ENCODE results near the gene RACGAP1. TPM values are rescaled to one million over a fixed set of nuclear protein-coding genes. Genes with fewer than 3 reads are reported as not detected.

The RACGAP1 gene
- total and polyA plus RNA-seq, 8 donors: 20.7 to 79.4 (median 43.4) TPM

GRCh38 chr12:49975318-49975761, 50.0 kb downstream of the RACGAP1 start:
- Histone ChIP-seq H3K4me3 (no peak overlapping the region), H3K27me3 (peaks cover 0 to 17% of the 10 kb centered on the region in 2 donors), H3K27ac (no peak overlapping the region), H3K4me1 (peaks cover 5 to 6% of the 10 kb centered on the region in 2 donors), H3K9me3 (no peaks in the 10 kb centered on the region), H3K36me3 (no peaks in the 10 kb centered on the region)
- TF ChIP-seq CTCF (IDR thresholded peaks at IDR 0.05): no peak
- ATAC-seq (no peak), DNase-seq (no peak)
- intact Hi-C loops (cut with DNase I): no loop called here

GRCh38 chr12:49974677-49975317, 50.5 kb downstream of the RACGAP1 start:
- TF ChIP-seq CTCF (IDR thresholded peaks at IDR 0.05): no peak
- Histone ChIP-seq H3K4me3 (no peak overlapping the region), H3K36me3 (no peaks in the 10 kb centered on the region), H3K27ac (no peak overlapping the region), H3K9me3 (no peaks in the 10 kb centered on the region), H3K27me3 (peaks cover 0 to 23% of the 10 kb centered on the region in 2 donors), H3K4me1 (peaks cover 5 to 6% of the 10 kb centered on the region in 2 donors)
- ATAC-seq: peak; percentile 7
- no peak for DNase-seq
- intact Hi-C loops (cut with DNase I): loop anchor here in 1 of 2 donors (5.0 kb wide), 1 partner anchor 88 kb away; no protein-coding TSS in a partner anchor

- ATAC-seq (peak; percentile 95), DNase-seq (peak in 2 of 4 donors; percentile 75 to 80)
- Histone ChIP-seq H3K4me3 (no peak overlapping the region), H3K9me3 (no peaks in the 10 kb centered on the region), H3K36me3 (no peaks in the 10 kb centered on the region), H3K27me3 (peaks cover 0 to 28% of the 10 kb centered on the region in 2 donors), H3K4me1 (peaks cover 5 to 6% of the 10 kb centered on the region in 2 donors), H3K27ac (no peak overlapping the region)
- peak; percentile 48 to 54 for TF ChIP-seq CTCF (IDR thresholded peaks at IDR 0.05)
- intact Hi-C loops (cut with DNase I): loop anchor here in 1 of 2 donors (5.0 kb wide), 1 partner anchor 88 kb away; no protein-coding TSS in a partner anchor
Observed at GRCh38 chr12:49974231-49974675, 51.0 kb downstream of the RACGAP1 start.

GRCh38 chr12:49973361-49973830, 51.9 kb downstream of the RACGAP1 start:
- ATAC-seq: no peak
- no peak for TF ChIP-seq CTCF (IDR thresholded peaks at IDR 0.05)

GRCh38 chr12:49972641-49973360, 52.5 kb downstream of the RACGAP1 start, which contains the start of gene AQP6:
Gene AQP6, plus strand, starts transcription at chr12:49972947. Its CDS starts 227 bp downstream, at chr12:49973174.
- intact Hi-C loops (cut with DNase I): loop anchor here in 1 of 2 donors (5.0 kb wide), 1 partner anchor 90 kb away; no protein-coding TSS in a partner anchor
- H3K27ac ChIP-seq: no peak within 1 kb of the TSS
- DNase-seq (no peak), ATAC-seq (no peak)
- no peak for TF ChIP-seq CTCF (IDR thresholded peaks at IDR 0.05)
- no peaks in the 10 kb centered on the region for H3K36me3 ChIP-seq
- H3K4me1 ChIP-seq: peaks cover 5 to 9% of the 10 kb centered on the region in 2 donors
- no peak within 1 kb of the TSS for H3K4me3 ChIP-seq
- no peaks in the 10 kb centered on the region for H3K9me3 ChIP-seq
- peaks cover 0 to 43% of the 10 kb centered on the region in 2 donors for H3K27me3 ChIP-seq

More at GRCh38 chr12:49973361-49973830, 51.9 kb downstream of the RACGAP1 start:
- no peak overlapping the region for H3K27ac ChIP-seq
- no peaks in the 10 kb centered on the region for H3K36me3 ChIP-seq
- DNase-seq: no peak
- H3K9me3 ChIP-seq: no peaks in the 10 kb centered on the region
- intact Hi-C loops (cut with DNase I): loop anchor here in 1 of 2 donors (5.0 kb wide), 1 partner anchor 89 kb away; no protein-coding TSS in a partner anchor
- H3K4me3 ChIP-seq: no peak overlapping the region
- H3K4me1 ChIP-seq: peaks cover 5 to 6% of the 10 kb centered on the region in 2 donors
- peaks cover 0 to 37% of the 10 kb centered on the region in 2 donors for H3K27me3 ChIP-seq

All from left lung (tissue), 10 donors.